ENCODE measurements around the gene RABGAP1L. TPM values are rescaled to one million over a fixed set of nuclear protein-coding genes. Genes with fewer than 3 reads are reported as not detected.

Gene RABGAP1L
- total RNA-seq, 1 donor from 2014 or later: 48.5 TPM

GRCh38 chr1:174656409-174657059 lies 497.2 kb downstream of the RABGAP1L start:
- H3K27ac Mint-ChIP-seq: no peak overlapping the region
- H3K27me3 Mint-ChIP-seq (ENCODE audit: low read depth): no peaks in the 10 kb centered on the region
- no peak for TF ChIP-seq CTCF (IDR thresholded peaks at IDR 0.05; ENCODE audit: unreplicated experiment)
- H3K4me1 Mint-ChIP-seq: peaks cover 18% of the 10 kb centered on the region
- H3K36me3 Mint-ChIP-seq: no peaks in the 10 kb centered on the region
- peaks cover 22% of the 10 kb centered on the region for H3K9me3 Mint-ChIP-seq
- no peak overlapping the region for H3K4me3 Mint-ChIP-seq
- no peak for DNase-seq (ENCODE audit: low spot score in 2 of 2, unreplicated experiment in 2 of 2)

- Mint-ChIP-seq H3K4me1 (peaks cover 17% of the 10 kb centered on the region), H3K36me3 (no peaks in the 10 kb centered on the region), H3K27me3 (ENCODE audit: low read depth) (no peaks in the 10 kb centered on the region), H3K4me3 (no peak overlapping the region), H3K9me3 (peaks cover 17% of the 10 kb centered on the region), H3K27ac (no peak overlapping the region)
- TF ChIP-seq CTCF (IDR thresholded peaks at IDR 0.05; ENCODE audit: unreplicated experiment): no peak
- no peak for DNase-seq (ENCODE audit: low spot score in 2 of 2, unreplicated experiment in 2 of 2)
These were observed 498.1 kb downstream of the RABGAP1L start for GRCh38 chr1:174657411-174657810.

- no peak overlapping the region for H3K27ac Mint-ChIP-seq
- no peaks in the 10 kb centered on the region for H3K36me3 Mint-ChIP-seq
- TF ChIP-seq CTCF (IDR thresholded peaks at IDR 0.05; ENCODE audit: unreplicated experiment): no peak
- H3K27me3 Mint-ChIP-seq (ENCODE audit: low read depth): no peaks in the 10 kb centered on the region
- H3K9me3 Mint-ChIP-seq: peaks cover 16% of the 10 kb centered on the region
- peaks cover 12% of the 10 kb centered on the region for H3K4me1 Mint-ChIP-seq
- no peak for DNase-seq (ENCODE audit: low spot score in 2 of 2, unreplicated experiment in 2 of 2)
- H3K4me3 Mint-ChIP-seq: no peak overlapping the region
These were observed 498.6 kb downstream of the RABGAP1L start for GRCh38 chr1:174657893-174658292.

GRCh38 chr1:174659823-174660222 lies 500.5 kb downstream of the RABGAP1L start:
- H3K9me3 Mint-ChIP-seq: peaks cover 16% of the 10 kb centered on the region
- no peaks in the 10 kb centered on the region for H3K27me3 Mint-ChIP-seq (ENCODE audit: low read depth)
- H3K36me3 Mint-ChIP-seq: no peaks in the 10 kb centered on the region
- DNase-seq (ENCODE audit: low spot score in 2 of 2, unreplicated experiment in 2 of 2): no peak
- no peak for TF ChIP-seq CTCF (IDR thresholded peaks at IDR 0.05; ENCODE audit: unreplicated experiment)
- peaks cover 4% of the 10 kb centered on the region for H3K4me1 Mint-ChIP-seq
- no peak overlapping the region for H3K4me3 Mint-ChIP-seq
- no peak overlapping the region for H3K27ac Mint-ChIP-seq

- H3K27me3 Mint-ChIP-seq (ENCODE audit: low read depth): no peaks in the 10 kb centered on the region
- peaks cover 4% of the 10 kb centered on the region for H3K4me1 Mint-ChIP-seq
- H3K4me3 Mint-ChIP-seq: no peak overlapping the region
These were observed 501.2 kb downstream of the RABGAP1L start for GRCh38 chr1:174660476-174660875.

More at GRCh38 chr1:174660476-174660875, 501.2 kb downstream of the RABGAP1L start:
- Mint-ChIP-seq H3K27ac (no peak overlapping the region), H3K36me3 (no peaks in the 10 kb centered on the region), H3K9me3 (peaks cover 16% of the 10 kb centered on the region)
- TF ChIP-seq CTCF (IDR thresholded peaks at IDR 0.05; ENCODE audit: unreplicated experiment): no peak
- DNase-seq (ENCODE audit: low spot score in 2 of 2, unreplicated experiment in 2 of 2): no peak
